Upper lobe of left lung (tissue), 4 donors: ENCODE data around the gene IL22.

Experiments
- POLR2AphosphoS5 ChIP-seq, 2 donors: sonication (generic); formaldehyde crosslinking; IDR thresholded peaks; one replicate each; pipeline ENCODE4 v1.5.1; 2017; ENCODE audit warnings: antibody characterized with exemption in 2 of 2
- TF ChIP-seq, protein P1 (sequence below), 6 experiments: fragments of 450-650 bp in 4 of 6; fragments of 200-600 bp in 2 of 6; sonication (generic) in 2 of 6; IDR thresholded peaks; one replicate each; pipeline ENCODE4 v1.5.1; 2016 to 2019; ENCODE audit warnings: antibody characterized with exemption in 6 of 6

DNA sequence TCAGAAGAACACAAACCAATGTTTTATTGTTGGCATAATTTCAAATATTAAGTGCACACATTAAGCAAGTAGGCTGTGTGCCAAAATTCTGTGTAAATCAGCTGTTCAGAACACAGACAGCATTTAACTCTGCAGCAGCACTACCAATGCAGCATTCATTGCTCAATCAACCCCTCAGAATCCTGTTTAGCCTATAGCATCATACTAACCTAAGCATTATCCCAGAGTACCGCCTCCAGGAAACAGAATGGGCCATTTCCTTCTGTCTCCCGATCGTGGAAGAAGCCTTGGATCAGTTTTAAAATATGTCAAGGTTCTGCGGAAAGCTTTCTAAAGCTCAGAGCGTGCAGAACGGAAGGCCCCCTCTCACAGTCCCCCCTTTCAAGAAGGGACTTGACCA, 31.1 kb downstream of the IL22 start:
- TF ChIP-seq, protein P1, sequence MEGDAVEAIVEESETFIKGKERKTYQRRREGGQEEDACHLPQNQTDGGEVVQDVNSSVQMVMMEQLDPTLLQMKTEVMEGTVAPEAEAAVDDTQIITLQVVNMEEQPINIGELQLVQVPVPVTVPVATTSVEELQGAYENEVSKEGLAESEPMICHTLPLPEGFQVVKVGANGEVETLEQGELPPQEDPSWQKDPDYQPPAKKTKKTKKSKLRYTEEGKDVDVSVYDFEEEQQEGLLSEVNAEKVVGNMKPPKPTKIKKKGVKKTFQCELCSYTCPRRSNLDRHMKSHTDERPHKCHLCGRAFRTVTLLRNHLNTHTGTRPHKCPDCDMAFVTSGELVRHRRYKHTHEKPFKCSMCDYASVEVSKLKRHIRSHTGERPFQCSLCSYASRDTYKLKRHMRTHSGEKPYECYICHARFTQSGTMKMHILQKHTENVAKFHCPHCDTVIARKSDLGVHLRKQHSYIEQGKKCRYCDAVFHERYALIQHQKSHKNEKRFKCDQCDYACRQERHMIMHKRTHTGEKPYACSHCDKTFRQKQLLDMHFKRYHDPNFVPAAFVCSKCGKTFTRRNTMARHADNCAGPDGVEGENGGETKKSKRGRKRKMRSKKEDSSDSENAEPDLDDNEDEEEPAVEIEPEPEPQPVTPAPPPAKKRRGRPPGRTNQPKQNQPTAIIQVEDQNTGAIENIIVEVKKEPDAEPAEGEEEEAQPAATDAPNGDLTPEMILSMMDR (IDR thresholded peaks at IDR 0.05) = no peak
- TF ChIP-seq POLR2AphosphoS5 (IDR thresholded peaks at IDR 0.05) = no peak
